ENCODE results near the gene HSPD1. TPM values are rescaled to one million over a fixed set of nuclear protein-coding genes. Genes with fewer than 3 reads are reported as not detected.

Gene HSPD1
- 178 and 396 TPM in 2 replicates for total RNA-seq (2011; cell fraction: chromatin; rRNA removed; ENCODE audit: low replicate concordance)
- 123 and 133 TPM in 2 replicates for total RNA-seq (2011; cell fraction: nucleolus; rRNA removed)
- total RNA-seq (2011; cell fraction: nucleoplasm; rRNA removed) = 166 and 176 TPM in 2 replicates
- total RNA-seq (2014; rRNA removed) (398 and 400 TPM in 2 replicates), total RNA-seq (2014; rRNA removed; fragmentation: Illumina TruSeq; extraction: Trizol) (816 and 890 TPM in 2 replicates), total RNA-seq (2015; rRNA removed; fragmentation: Illumina TruSeq; extraction: Trizol) (663 and 710 TPM in 2 replicates), total RNA-seq (2021) (561 and 583 TPM in 2 replicates), polyA plus RNA-seq (2011; rRNA removed) (411 and 575 TPM in 2 replicates), polyA plus RNA-seq (2014; fragmentation: Illumina TruSeq; extraction: Trizol) (654 and 736 TPM in 2 replicates), polyA plus RNA-seq (2014; fragmentation: Nextera tagmentation; extraction: Ambion mirVana) (1,000 to 10,000 TPM in 1 of 2 experiments, 100 to 1,000 TPM in 1; 622 to 1,014 TPM), polyA plus RNA-seq (2014; rRNA removed) (508 and 510 TPM in 2 replicates), polyA minus RNA-seq (2011; rRNA and poly(A)+ RNA removed) (835 and 848 TPM in 2 replicates), Bru-seq, nascent RNA (percentile 98 among the genes with signal in this experiment), BruChase-seq, experiment 1, labeled RNA remaining after a 2-hour chase (percentile 99 among the genes with signal in this experiment), BruChase-seq, experiment 2, labeled RNA remaining after a 6-hour chase (percentile 99 among the genes with signal in this experiment)
- 100 and 172 TPM in 2 replicates for polyA plus RNA-seq (2011; cell fraction: cytosol; rRNA removed)
- polyA plus RNA-seq (2011; cell fraction: nucleus; rRNA removed) = 163 and 169 TPM in 2 replicates
- 361 and 520 TPM in 2 replicates for polyA plus RNA-seq (2012)
- polyA minus RNA-seq (2011; cell fraction: cytosol; rRNA and poly(A)+ RNA removed) = 305 and 355 TPM in 2 replicates
- 151 and 279 TPM in 2 replicates for polyA minus RNA-seq (2011; cell fraction: nucleus; rRNA and poly(A)+ RNA removed)
- long read RNA-seq, experiment 1, transcript HSPD1-210 (3 exons, 714 nt) = minor isoform, 5 of 3,370 reads
- long read RNA-seq, experiment 1, transcript HSPD1-201 (12 exons, 2,299 nt) = minor isoform, 22 of 3,370 reads
- long read RNA-seq, experiment 1, transcript HSPD1-202 (12 exons, 2,455 nt) = major isoform, 2,380 of 3,370 reads
- long read RNA-seq, experiment 1, partial matches to known transcripts = 816 of 3,370 reads
- long read RNA-seq, experiment 1, other reads (novel, unspliced or antisense) = 147 of 3,370 reads
- long read RNA-seq, experiment 2, partial matches to known transcripts = 340 of 1,002 reads
- long read RNA-seq, experiment 2, other reads (novel, unspliced or antisense) = 658 of 1,002 reads
- long read RNA-seq, experiment 3, transcript HSPD1-210 (3 exons, 714 nt) = minor isoform, 82 of 1,310 reads
- long read RNA-seq, experiment 3, transcript HSPD1-202 (12 exons, 2,455 nt) = major isoform, 315 of 1,310 reads
- long read RNA-seq, experiment 3, transcript HSPD1-201 (12 exons, 2,299 nt) = minor isoform, 7 of 1,310 reads
- long read RNA-seq, experiment 3, partial matches to known transcripts = 861 of 1,310 reads
- long read RNA-seq, experiment 3, other reads (novel, unspliced or antisense) = 40 of 1,310 reads

- Histone ChIP-seq H3K9me3 (replicated peaks; ENCODE audit: control insufficient read depth, insufficient read depth, low read depth, low read length) (no peaks in the 10 kb centered on the region), H3K4me3 (peak within 1 kb of the TSS; percentile 74), H4K20me1 (replicated peaks; ENCODE audit: control insufficient read depth, insufficient read depth, low read length) (peaks cover 14% of the 10 kb centered on the region), H3K27ac (ENCODE audit: extremely low read depth, low read depth, low read length) (peak within 1 kb of the TSS; percentile 95), H2AFZ (ENCODE audit: low read depth, low read length) (peak within 1 kb of the TSS; percentile 81), H3K9ac (ENCODE audit: insufficient read depth in 1 of 2, low read depth in 2 of 2, low read length in 2 of 2) (peak within 1 kb of the TSS; percentile 98 to 99), H3K27me3 (ENCODE audit: control insufficient read depth in 2 of 2, insufficient read depth in 2 of 2, low read length in 2 of 2) (no peaks in the 10 kb centered on the region), H3K36me3 (ENCODE audit: control insufficient read depth, insufficient read depth, low read length) (peaks cover 78% of the 10 kb centered on the region), H3K79me2 (ENCODE audit: control insufficient read depth, insufficient read depth, low read length) (peaks cover 93% of the 10 kb centered on the region), H3K4me1 (replicated peaks in 1 of 2; ENCODE audit: control insufficient read depth in 2 of 2, insufficient read depth in 2 of 2, low read length in 2 of 2) (peaks cover 10 to 17% of the 10 kb centered on the region in 2 experiments; a peak in 4 of 5 replicates), H3K9me1 (ENCODE audit: control insufficient read depth, insufficient read depth, low read length) (no peaks in the 10 kb centered on the region), H3K4me2 (ENCODE audit: insufficient read depth, low read length) (peak within 1 kb of the TSS; percentile 95)
- intact Hi-C loops (cut with micrococcal nuclease) = loop anchor here (1.0 to 5.0 kb wide), 5 partner anchors 15 to 207 kb away; partner anchors contain the start of genes MARS2 and SF3B1
- DNase-seq (ENCODE audit: extremely low read depth in 1 of 4, low spot score in 3 of 4) = peak; percentile 81 to 97 (median 87)
- peak; percentile 78 for FAIRE-seq
- POLR2A ChIA-PET = interaction anchor here (0.6 to 6.5 kb wide), 17 partner anchors 7 to 97 kb away, joined by 3 to 34 read pairs (median 4); partner anchors contain the start of genes COQ10B, MOB4 and SF3B1
- WGBS (ENCODE audit: insufficient coverage, low coverage, missing lambda C conversion rate) = under 1% methylated on average over 28 of the region's 104 CpGs
- in situ Hi-C loops (cut with MboI) = no loop called here
- BruUV-seq (replicated peaks) = no TSS peak
- CTCF ChIA-PET (ENCODE audit: low intra/inter-chr PET ratio) = no interaction called here
- ATAC-seq = peak; percentile 92
- TF ChIP-seq EHMT2 (IDR thresholded peaks at IDR 0.05) (no peak), TEAD2 (tag; IDR thresholded peaks at IDR 0.05) (no peak), ATF6 (CRISPR knock-in tag; IDR thresholded peaks at IDR 0.05) (0 out of 2 replicates have a peak, but pooled peaks have one; percentile 55), ELK3 (CRISPR knock-in tag; IDR thresholded peaks at IDR 0.05) (no peak), CREM (IDR thresholded peaks at IDR 0.05; ENCODE audit: low read depth) (peak; percentile 94), ZNF24 (IDR thresholded peaks at IDR 0.05) (no peak), NR0B1 (IDR thresholded peaks at IDR 0.05; ENCODE audit: partially characterized antibody) (no peak), POLR2H (tag; IDR thresholded peaks at IDR 0.05; ENCODE audit: low read depth) (peak; percentile 48), HDAC8 (tag; IDR thresholded peaks at IDR 0.05) (no peak)
These were observed at the start of gene HSPD1, which contains the start of gene HSPE1 for GRCh38 chr2:197499594-197500502. Gene HSPD1 (minus strand): TSS chr2:197499840. CDS start chr2:197498848, 992 bp downstream. Gene HSPE1 (plus strand): TSS chr2:197500379. CDS start chr2:197500437, 58 bp downstream.

Measured in K562 (cell line).